Dermis blood vessel endothelial cell (primary cell): ENCODE results near the gene KIAA1549. TPM values are rescaled to one million over a fixed set of nuclear protein-coding genes. Genes with fewer than 3 reads are reported as not detected.

Source experiments
- DNase-seq: peaks from one replicate; pipeline ENCODE4 v3.0.0; 2010
- total RNA-seq: library from RNA; depleted of rRNA; stranded (reverse); fragments of >200 nt; gene quantifications from 2 replicates; pipeline ENCODE4 v1.2.3, GENCODE V29; 2014

Gene KIAA1549
- total RNA-seq, 1 donor from 2014 or later, result 2.6 TPM

- DNase-seq, result no peak
Measured at GRCh38 chr7:138903186-138903820, 77.9 kb downstream of the KIAA1549 start.

- DNase-seq, result no peak
Measured at GRCh38 chr7:138902161-138902560, 79.0 kb downstream of the KIAA1549 start.

GRCh38 chr7:138900035-138900828, 81.0 kb downstream of the KIAA1549 start:
- DNase-seq, result no peak

GRCh38 chr7:138898802-138899201, 82.4 kb downstream of the KIAA1549 start:
- DNase-seq, result no peak

GRCh38 chr7:138898255-138898654, 82.9 kb downstream of the KIAA1549 start:
- DNase-seq, result peak; percentile 25

- no peak for DNase-seq
Measured at GRCh38 chr7:138895679-138896078, 85.5 kb downstream of the KIAA1549 start.

- no peak for DNase-seq
Measured at GRCh38 chr7:138893258-138893657, 87.9 kb downstream of the KIAA1549 start.

GRCh38 chr7:138892812-138893211, 88.4 kb downstream of the KIAA1549 start:
- DNase-seq, result no peak

- no peak for DNase-seq
Measured at GRCh38 chr7:138892006-138892630, 89.1 kb downstream of the KIAA1549 start.

GRCh38 chr7:138891446-138891810, 89.8 kb downstream of the KIAA1549 start:
- no peak for DNase-seq

- peak; percentile 18 for DNase-seq
Measured at GRCh38 chr7:138890499-138891445, 90.4 kb downstream of the KIAA1549 start.

GRCh38 chr7:138889582-138890498, 91.3 kb downstream of the KIAA1549 start:
- DNase-seq, result peak; percentile 45

GRCh38 chr7:138887872-138888656, 93.1 kb downstream of the KIAA1549 start:
- DNase-seq, result no peak

- no peak for DNase-seq
Measured at GRCh38 chr7:138887085-138887710, 94.0 kb downstream of the KIAA1549 start.

- DNase-seq, result peak; percentile 84
Measured at GRCh38 chr7:138886501-138886917, 94.7 kb downstream of the KIAA1549 start.

GRCh38 chr7:138885383-138886147, 95.6 kb downstream of the KIAA1549 start:
- DNase-seq, result peak; percentile 13

GRCh38 chr7:138882249-138882648, 98.9 kb downstream of the KIAA1549 start:
- no peak for DNase-seq

GRCh38 chr7:138881579-138882188, 99.5 kb downstream of the KIAA1549 start:
- no peak for DNase-seq
